NCI-H1105 (cell line): ENCODE data around the gene DPP6.
"Not testable (repeated sequence)": the region's sequence is repeated elsewhere in the genome, so short reads cannot be mapped to it uniquely, and the experiment has no call there.

Experiments
- DNase-seq: peaks from one replicate; lab custom pipeline; 2025; lab: John Stamatoyannopoulos, UW

The DPP6 gene

DNA sequence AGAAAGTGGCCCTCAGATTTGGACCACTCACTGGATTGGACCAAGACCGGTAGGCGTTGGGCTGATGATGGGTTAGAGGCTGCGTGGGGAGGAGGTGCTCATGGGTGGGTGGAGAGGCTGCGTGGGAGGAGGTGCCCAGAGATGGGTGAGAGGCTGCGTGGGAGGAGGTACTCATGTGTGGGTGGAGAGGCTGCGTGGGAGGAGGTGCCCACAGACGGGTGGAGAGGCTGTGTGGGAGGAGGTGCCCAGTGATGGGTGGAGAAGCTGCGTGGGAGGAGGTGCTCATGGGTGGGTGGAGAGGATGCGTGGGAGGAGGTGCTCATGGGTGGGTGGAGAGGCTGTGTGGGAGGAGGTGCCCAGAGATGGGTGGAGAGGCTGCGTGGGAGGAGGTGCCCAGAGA lies 604.4 kb downstream of the DPP6 start:
- no peak for DNase-seq

DNA sequence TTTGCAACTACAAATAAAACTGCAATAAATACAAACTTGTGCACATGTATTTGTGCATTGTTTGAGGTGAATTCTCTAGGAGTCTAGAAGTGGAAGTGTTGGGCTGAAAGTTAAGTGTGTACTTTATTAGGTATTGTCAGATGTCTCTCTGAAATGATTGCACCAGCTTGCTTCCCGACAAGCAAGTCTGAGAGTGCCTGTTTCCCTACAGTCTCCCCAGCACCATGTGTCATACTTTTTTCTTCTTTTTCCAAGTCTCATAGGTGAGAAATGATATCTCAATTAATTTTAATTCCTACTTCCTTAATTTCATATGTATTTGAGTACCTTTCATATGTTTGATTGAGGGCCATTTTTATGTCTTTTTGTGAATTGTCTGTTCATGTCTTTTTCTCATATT lies 614.6 kb downstream of the DPP6 start:
- no peak for DNase-seq

- no peak for DNase-seq
Observed at GRCh38 chr7:154672659-154673415, 620.6 kb downstream of the DPP6 start.

GRCh38 chr7:154674191-154674590 lies 622.0 kb downstream of the DPP6 start:
- DNase-seq, result no peak

GRCh38 chr7:154675560-154675959 lies 623.4 kb downstream of the DPP6 start:
- DNase-seq, result no peak

GRCh38 chr7:154676033-154676421 lies 623.8 kb downstream of the DPP6 start:
- not testable (repeated sequence) for DNase-seq

DNA sequence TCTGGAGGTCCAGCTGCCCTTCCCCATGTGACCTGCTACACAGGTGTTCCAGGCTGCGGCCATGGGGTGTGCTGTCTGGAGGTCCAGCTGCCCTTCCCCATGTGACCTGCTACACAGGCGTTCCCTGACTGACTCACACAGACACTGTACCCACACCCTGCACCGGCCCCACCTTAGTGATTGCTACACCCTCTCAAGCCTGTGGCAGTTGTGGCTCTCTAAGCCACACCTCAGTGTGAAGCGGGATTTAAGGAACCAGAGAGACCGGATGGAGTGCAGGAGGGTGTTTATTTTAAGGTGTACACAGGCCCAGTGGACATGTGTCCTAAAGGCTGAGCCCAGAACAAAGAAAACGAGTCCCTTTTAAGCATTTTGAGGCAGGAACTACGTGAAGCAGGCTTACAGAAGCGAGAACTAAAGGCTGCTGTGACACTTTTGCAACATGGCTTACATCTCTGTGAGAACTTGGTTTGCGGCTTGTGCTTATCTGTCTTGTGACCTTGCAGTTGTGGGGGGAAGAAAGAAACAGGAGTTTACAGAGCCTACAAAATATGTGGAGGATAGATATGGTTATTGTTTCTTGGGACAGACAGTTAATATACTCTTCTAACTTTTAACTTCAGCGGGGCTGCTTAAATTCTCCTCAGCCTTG lies 624.4 kb downstream of the DPP6 start:
- no peak for DNase-seq

DNA sequence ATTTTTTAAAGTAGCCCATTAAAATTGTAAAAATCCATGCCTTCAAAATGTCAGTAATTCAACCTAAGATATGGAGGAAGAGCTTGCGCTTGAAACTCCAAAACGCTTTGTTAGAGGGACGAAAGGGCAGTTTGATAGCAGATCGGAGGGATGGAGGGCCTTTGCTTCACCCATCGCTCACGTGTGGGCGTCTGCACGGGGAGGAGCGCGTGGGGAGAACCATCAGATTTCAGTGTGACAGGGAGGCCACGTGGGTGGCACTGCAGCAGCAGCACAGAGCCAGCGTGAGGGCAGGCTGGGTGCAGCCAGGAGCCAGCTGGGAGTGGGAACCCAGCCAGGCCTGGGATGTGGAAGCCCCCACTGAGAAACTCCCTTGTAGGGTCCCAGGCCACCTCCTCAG lies 625.3 kb downstream of the DPP6 start:
- no peak for DNase-seq

DNA sequence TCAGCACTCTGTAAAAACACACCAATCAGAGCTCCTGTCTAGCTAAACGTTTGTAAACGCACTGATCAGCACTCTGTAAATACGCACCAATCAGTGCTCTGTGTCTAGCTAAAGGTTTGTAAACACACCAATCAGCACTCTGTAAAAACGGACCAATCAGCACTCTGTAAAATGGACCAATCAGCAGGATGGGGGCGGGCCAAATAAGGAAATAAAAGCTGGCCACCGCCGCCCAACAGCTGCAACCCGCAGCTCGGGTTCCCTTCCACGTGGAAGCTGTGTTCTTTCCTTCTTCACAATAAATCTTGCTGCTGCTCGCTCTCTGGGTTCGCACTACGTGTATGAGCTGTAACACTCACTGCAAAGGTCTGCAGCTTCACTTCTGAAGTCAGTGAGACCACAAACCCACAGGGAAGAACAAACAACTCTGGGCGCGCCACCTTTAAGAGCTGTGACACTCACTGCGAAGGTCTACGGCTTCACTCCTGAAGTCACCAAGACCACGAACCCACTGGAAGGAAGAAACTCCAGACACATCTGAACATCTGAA lies 625.9 kb downstream of the DPP6 start:
- not testable (repeated sequence) for DNase-seq

DNA sequence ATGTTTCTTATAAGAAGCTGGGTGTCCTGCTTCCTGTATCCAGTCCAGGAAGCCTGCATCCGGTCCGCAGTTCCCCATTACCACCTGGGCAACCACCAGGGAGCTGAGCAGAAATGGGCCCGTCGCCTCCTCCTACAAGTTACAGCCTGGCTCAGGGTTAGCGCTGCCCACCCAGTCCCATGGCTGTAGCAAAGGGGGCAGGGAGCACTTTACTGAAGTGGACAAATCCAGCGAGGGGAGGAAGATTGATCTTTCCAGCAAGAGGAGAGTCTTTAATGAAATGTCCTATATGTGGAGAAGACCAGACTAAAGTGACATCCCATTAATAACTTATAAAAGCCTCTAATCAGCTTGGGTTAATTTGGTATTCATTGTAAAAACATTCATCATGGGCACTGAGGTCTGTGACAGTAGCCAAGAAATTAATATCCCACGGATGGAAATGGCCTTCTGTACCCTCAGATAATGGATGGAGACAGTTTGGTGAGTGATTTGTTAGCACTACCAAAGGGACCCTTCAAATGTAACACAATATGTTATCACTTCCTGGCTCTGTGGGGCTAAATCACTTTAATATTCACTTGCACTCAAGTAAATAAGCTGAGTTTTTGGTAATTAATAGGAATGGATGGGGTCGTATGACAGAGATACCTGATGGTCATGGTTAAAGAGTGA lies 627.3 kb downstream of the DPP6 start:
- DNase-seq, result no peak

GRCh38 chr7:154680894-154681659 lies 628.9 kb downstream of the DPP6 start:
- DNase-seq, result no peak

GRCh38 chr7:154682003-154682402 lies 629.8 kb downstream of the DPP6 start:
- DNase-seq, result no peak

DNA sequence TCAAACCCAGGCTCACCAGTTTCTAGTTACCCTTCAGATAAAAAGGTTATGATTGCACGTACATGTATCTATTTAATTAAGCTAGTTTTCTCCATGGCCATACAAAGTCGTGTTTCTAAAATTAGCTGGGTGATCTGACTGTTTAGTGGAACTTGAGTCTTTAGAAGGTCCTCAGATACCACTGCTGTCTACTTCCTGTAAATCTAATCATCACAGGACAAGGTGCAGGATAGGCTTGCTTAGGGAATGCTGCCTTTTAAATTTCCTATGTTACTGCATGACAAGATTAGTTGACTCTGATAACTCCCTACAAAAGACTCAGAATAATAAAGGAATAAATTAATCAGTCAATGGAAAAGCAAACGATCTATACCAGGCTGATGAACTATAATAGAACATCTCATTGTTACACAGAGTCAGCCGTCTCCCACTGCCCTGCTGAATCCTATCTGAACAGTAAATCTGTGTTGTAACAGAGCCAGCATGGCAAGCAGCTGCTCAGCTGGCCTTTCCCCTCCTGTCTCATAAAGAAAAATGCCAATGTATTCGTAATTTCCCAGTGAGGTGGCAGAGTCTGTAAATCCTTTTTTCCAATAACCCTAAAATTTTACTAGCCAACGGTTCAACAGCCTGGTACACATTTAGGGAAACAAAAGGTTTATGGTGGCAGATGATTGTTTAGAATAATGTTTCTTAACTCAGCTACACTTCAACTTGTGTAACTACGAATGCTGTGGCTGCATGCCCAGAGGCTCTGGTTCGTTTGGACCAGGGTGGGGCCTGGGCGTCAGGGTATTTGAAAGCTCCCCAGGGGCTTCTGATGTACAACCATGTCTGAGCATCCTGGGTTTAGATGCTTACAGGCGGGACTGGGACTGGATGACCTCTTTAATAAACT lies 632.7 kb downstream of the DPP6 start:
- DNase-seq, result peak; percentile 32

DNA sequence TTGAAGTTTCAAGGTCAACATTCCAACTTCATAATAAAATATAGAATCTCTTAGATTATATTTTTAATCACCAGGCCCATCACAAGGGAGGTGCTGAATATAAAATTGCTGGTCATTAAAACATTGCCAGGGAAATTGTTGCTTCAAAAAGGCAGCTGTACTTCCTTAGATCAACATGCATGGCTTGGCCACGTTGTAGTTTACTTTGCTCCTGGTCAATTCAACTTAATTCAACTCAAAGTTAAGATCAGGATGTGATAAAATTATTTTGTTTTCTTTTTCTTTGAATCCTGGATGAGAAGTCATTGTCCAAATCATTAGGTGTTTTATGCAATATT lies 633.3 kb downstream of the DPP6 start:
- no peak for DNase-seq

- DNase-seq, result no peak
Observed at GRCh38 chr7:154686305-154686704, 634.1 kb downstream of the DPP6 start.

DNA sequence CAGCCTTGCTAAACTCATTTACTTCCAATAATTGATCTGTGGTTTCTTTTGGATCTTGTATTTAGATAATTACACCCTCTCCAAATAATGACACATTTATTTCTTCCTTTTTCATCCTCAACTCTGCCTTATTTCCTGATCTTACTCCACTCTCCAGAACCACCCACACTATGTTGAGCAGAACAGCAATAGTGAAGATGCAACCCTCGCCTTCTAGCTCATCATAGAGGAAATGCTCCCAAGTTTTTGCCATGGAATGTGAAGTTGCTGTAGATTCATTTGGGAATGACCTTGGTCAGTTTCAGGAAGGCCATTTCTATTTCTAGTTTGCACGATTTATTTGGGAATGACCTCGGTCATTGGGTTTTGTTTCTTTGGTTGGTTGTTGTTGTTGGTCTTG lies 636.8 kb downstream of the DPP6 start:
- DNase-seq, result no peak

GRCh38 chr7:154690411-154690810 lies 638.2 kb downstream of the DPP6 start:
- no peak for DNase-seq

- no peak for DNase-seq
Observed at GRCh38 chr7:154693661-154694060, 641.5 kb downstream of the DPP6 start.

DNA sequence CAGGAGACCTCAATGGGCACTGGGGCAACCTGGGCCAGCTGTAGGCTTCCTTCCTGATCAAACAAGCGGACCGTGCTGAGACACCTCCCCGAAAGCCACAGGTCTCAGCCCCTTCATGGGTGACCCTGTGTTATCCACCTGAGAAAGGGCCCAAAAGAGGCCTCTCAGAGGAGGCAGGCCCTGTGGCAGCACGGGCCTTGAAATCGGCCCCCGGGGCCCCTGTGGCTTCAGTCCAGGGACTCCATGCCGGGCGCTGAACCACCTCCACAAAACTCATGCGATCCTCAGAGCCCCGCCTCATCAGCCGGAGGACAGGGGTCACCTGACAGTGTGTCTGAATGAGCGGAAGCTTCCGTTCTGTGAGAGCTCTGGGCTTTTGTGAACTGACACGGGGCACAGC lies 643.6 kb downstream of the DPP6 start:
- DNase-seq, result no peak

GRCh38 chr7:154696556-154696955 lies 644.4 kb downstream of the DPP6 start:
- no peak for DNase-seq

GRCh38 chr7:154698726-154699291 lies 646.6 kb downstream of the DPP6 start:
- no peak for DNase-seq
